Astrocyte (in vitro differentiated cells and primary cell): ENCODE data around the gene STRN4.

ENCODE experiments used
- EZH2 ChIP-seq: IDR thresholded peaks from 2 replicates; pipeline ENCODE4 v1.6.1; 2012; ENCODE audit warnings: mild to moderate bottlenecking, low read length, inconsistent platforms; ENCODE audit not compliant: insufficient read depth
- TF ChIP-seq, protein P1 (sequence below): IDR thresholded peaks from 2 replicates; pipeline ENCODE4 v1.5.1; 2011; ENCODE audit warnings: low read depth, mild to moderate bottlenecking, inconsistent platforms, low read length, moderate library complexity; ENCODE audit not compliant: insufficient read depth

DNA sequence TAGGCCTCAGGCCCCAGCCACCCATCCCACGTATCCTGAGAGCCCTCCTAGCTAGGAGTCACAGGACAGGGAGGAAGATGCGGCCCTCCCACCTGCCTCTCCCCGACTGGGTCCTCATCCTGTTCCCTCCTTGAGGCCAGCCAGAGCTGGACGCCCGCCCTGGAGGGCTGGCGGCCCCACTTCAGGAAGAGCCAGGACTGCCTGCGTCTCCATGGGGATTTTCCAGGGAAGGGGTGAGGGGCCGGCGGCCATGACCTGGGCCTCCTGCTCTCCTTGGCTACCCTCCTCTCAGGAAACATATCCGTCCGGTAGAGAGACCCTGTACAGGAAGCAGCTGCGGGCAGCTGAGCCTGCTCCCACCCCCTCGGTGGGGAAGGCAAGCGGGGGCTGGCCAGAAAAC, 18.0 kb downstream of the STRN4 start:
- TF ChIP-seq, protein P1, sequence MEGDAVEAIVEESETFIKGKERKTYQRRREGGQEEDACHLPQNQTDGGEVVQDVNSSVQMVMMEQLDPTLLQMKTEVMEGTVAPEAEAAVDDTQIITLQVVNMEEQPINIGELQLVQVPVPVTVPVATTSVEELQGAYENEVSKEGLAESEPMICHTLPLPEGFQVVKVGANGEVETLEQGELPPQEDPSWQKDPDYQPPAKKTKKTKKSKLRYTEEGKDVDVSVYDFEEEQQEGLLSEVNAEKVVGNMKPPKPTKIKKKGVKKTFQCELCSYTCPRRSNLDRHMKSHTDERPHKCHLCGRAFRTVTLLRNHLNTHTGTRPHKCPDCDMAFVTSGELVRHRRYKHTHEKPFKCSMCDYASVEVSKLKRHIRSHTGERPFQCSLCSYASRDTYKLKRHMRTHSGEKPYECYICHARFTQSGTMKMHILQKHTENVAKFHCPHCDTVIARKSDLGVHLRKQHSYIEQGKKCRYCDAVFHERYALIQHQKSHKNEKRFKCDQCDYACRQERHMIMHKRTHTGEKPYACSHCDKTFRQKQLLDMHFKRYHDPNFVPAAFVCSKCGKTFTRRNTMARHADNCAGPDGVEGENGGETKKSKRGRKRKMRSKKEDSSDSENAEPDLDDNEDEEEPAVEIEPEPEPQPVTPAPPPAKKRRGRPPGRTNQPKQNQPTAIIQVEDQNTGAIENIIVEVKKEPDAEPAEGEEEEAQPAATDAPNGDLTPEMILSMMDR = no peak
- no peak for TF ChIP-seq EZH2
